Peyer's patch (tissue), 4 donors: ENCODE results near the gene CHST8. TPM values are rescaled to one million over a fixed set of nuclear protein-coding genes. Genes with fewer than 3 reads are reported as not detected.

Source experiments
- DNase-seq, 3 donors: peaks; one replicate each; pipeline ENCODE4 v3.0.0-alpha.2; 2017 to 2019
- H3K27ac ChIP-seq, 4 donors: fragments of 200-600 bp; sonication (generic); one replicate each; pipeline ENCODE4 v1.5.1; 2016 to 2019
- H3K27me3 ChIP-seq, 2 donors: fragments of 200-600 bp; sonication (generic); one replicate each; pipeline ENCODE4 v1.5.1; 2019
- H3K36me3 ChIP-seq, 3 donors: fragments of 200-600 bp; sonication (generic); one replicate each; pipeline ENCODE4 v1.5.1; 2016 to 2019
- H3K4me1 ChIP-seq, 4 donors: fragments of 200-600 bp; sonication (generic); one replicate each; pipeline ENCODE4 v1.5.1; 2016 to 2019
- H3K4me3 ChIP-seq, 4 donors: fragments of 200-600 bp; sonication (generic); 1 replicate in 3 of 4; 2 replicates in 1 of 4; pipeline ENCODE4 v1.5.1; 2016 to 2019; ENCODE audit warnings: mild to moderate bottlenecking in 1 of 4
- H3K9me3 ChIP-seq, 4 donors: fragments of 200-600 bp; sonication (generic); one replicate each; pipeline ENCODE4 v1.5.1; 2016 to 2019; ENCODE audit warnings: mild to moderate bottlenecking in 1 of 4
- CTCF ChIP-seq, 6 experiments: fragments of 450-650 bp in 4 of 6; fragments of 200-600 bp in 2 of 6; sonication (generic) in 1 of 6; IDR thresholded peaks; one replicate each; pipeline ENCODE4 v1.5.1; 2017 to 2019; ENCODE audit warnings: antibody characterized with exemption in 6 of 6, mild to moderate bottlenecking in 3 of 6, moderate library complexity in 1 of 6
- POLR2A ChIP-seq, 2 donors: fragments of 450-650 bp; IDR thresholded peaks; one replicate each; pipeline ENCODE4 v1.5.1; 2017; ENCODE audit warnings: antibody characterized with exemption in 2 of 2, mild to moderate bottlenecking in 2 of 2, moderate library complexity in 2 of 2
- total RNA-seq, 4 donors: library from RNA; depleted of rRNA; stranded (reverse); fragments of >200 nt; gene quantifications; one replicate each; pipeline ENCODE4 v1.1.0, GENCODE V29; 2016

The CHST8 gene
- total RNA-seq, 4 donors from 2014 or later: 0.54 to 1.8 TPM; not detected in 2

- Histone ChIP-seq H3K27ac (no peak overlapping the region), H3K36me3 (no peaks in the 10 kb centered on the region), H3K4me3 (no peak overlapping the region), H3K27me3 (no peaks in the 10 kb centered on the region), H3K9me3 (no peaks in the 10 kb centered on the region), H3K4me1 (no peaks in the 10 kb centered on the region)
- DNase-seq: no peak
- TF ChIP-seq POLR2A (IDR thresholded peaks at IDR 0.05) (no peak), CTCF (IDR thresholded peaks at IDR 0.05) (no peak)
Measured at GRCh38 chr19:33758541-33759013, 136.8 kb downstream of the CHST8 start.

- no peaks in the 10 kb centered on the region for H3K9me3 ChIP-seq
- no peak overlapping the region for H3K27ac ChIP-seq
- no peak for DNase-seq
- no peak for TF ChIP-seq CTCF (IDR thresholded peaks at IDR 0.05)
- TF ChIP-seq POLR2A (IDR thresholded peaks at IDR 0.05): no peak
- no peaks in the 10 kb centered on the region for H3K4me1 ChIP-seq
- H3K4me3 ChIP-seq: no peak overlapping the region
- H3K36me3 ChIP-seq: no peaks in the 10 kb centered on the region
- H3K27me3 ChIP-seq: no peaks in the 10 kb centered on the region
Measured at GRCh38 chr19:33759356-33759755, 137.6 kb downstream of the CHST8 start.

- DNase-seq: no peak
- Histone ChIP-seq H3K4me1 (no peaks in the 10 kb centered on the region), H3K27me3 (no peaks in the 10 kb centered on the region), H3K27ac (no peak overlapping the region), H3K9me3 (no peaks in the 10 kb centered on the region), H3K36me3 (no peaks in the 10 kb centered on the region), H3K4me3 (no peak overlapping the region)
- TF ChIP-seq POLR2A (IDR thresholded peaks at IDR 0.05): no peak
- TF ChIP-seq CTCF (IDR thresholded peaks at IDR 0.05): no peak
Measured at GRCh38 chr19:33763633-33764371, 142.0 kb downstream of the CHST8 start.

- no peak for TF ChIP-seq CTCF (IDR thresholded peaks at IDR 0.05)
- TF ChIP-seq POLR2A (IDR thresholded peaks at IDR 0.05): no peak
- H3K27me3 ChIP-seq: no peaks in the 10 kb centered on the region
- no peak for DNase-seq
Measured at GRCh38 chr19:33766623-33767022, 144.9 kb downstream of the CHST8 start.

GRCh38 chr19:33767898-33768413 lies 146.2 kb downstream of the CHST8 start:
- H3K36me3 ChIP-seq: no peaks in the 10 kb centered on the region
- no peaks in the 10 kb centered on the region for H3K4me1 ChIP-seq
- TF ChIP-seq CTCF (IDR thresholded peaks at IDR 0.05) (no peak), POLR2A (IDR thresholded peaks at IDR 0.05) (no peak)
- DNase-seq: no peak
- H3K27ac ChIP-seq: no peak overlapping the region
- no peak overlapping the region for H3K4me3 ChIP-seq
- no peaks in the 10 kb centered on the region for H3K27me3 ChIP-seq
- H3K9me3 ChIP-seq: no peaks in the 10 kb centered on the region

More at GRCh38 chr19:33766623-33767022, 144.9 kb downstream of the CHST8 start:
- Histone ChIP-seq H3K9me3 (no peaks in the 10 kb centered on the region), H3K36me3 (no peaks in the 10 kb centered on the region), H3K27ac (no peak overlapping the region), H3K4me3 (no peak overlapping the region), H3K4me1 (no peaks in the 10 kb centered on the region)
